Mesothelial cell of epicardium (in vitro differentiated cells): ENCODE measurements around the gene GOLGA6C. TPM values are rescaled to one million over a fixed set of nuclear protein-coding genes. Genes with fewer than 3 reads are reported as not detected.
"Not testable (repeated sequence)": the region's sequence is repeated elsewhere in the genome, so short reads cannot be mapped to it uniquely, and the experiment has no call there.

ENCODE experiments used
- DNase-seq, 2 experiments: peaks; one replicate each; pipeline ENCODE4 v3.0.0; 2021; ENCODE audit warnings: low spot score in 2 of 2; ENCODE audit not compliant: unreplicated experiment in 2 of 2
- H3K27ac Mint-ChIP-seq: 2 replicates; pipeline ENCODE4 v1.8.0; 2021; ENCODE audit warnings: mixed read lengths
- H3K27me3 Mint-ChIP-seq: 2 replicates; pipeline ENCODE4 v1.8.0; 2021; ENCODE audit warnings: low read depth, mixed read lengths
- H3K36me3 Mint-ChIP-seq: 2 replicates; pipeline ENCODE4 v1.8.0; 2021; ENCODE audit warnings: mixed read lengths
- H3K4me1 Mint-ChIP-seq: 2 replicates; pipeline ENCODE4 v1.8.0; 2021; ENCODE audit warnings: mixed read lengths
- H3K4me3 Mint-ChIP-seq: 2 replicates; pipeline ENCODE4 v1.8.0; 2021; ENCODE audit warnings: mild to moderate bottlenecking, moderate library complexity, mixed read lengths
- H3K9me3 Mint-ChIP-seq: 2 replicates; pipeline ENCODE4 v1.8.0; 2021; ENCODE audit warnings: mixed read lengths
- total RNA-seq: library from RNA; stranded (reverse); gene quantifications from 3 replicates; pipeline ENCODE4 v1.2.1, GENCODE V29; 2021
- TF ChIP-seq, protein P1 (sequence below): fragments of 200-600 bp; sonication (generic); IDR thresholded peaks from one replicate; pipeline ENCODE4 v1.5.0; 2021; ENCODE audit warnings: antibody characterized with exemption; ENCODE audit not compliant: unreplicated experiment

Gene GOLGA6C
- total RNA-seq, 1 donor from 2014 or later, result 0.20 TPM

DNA sequence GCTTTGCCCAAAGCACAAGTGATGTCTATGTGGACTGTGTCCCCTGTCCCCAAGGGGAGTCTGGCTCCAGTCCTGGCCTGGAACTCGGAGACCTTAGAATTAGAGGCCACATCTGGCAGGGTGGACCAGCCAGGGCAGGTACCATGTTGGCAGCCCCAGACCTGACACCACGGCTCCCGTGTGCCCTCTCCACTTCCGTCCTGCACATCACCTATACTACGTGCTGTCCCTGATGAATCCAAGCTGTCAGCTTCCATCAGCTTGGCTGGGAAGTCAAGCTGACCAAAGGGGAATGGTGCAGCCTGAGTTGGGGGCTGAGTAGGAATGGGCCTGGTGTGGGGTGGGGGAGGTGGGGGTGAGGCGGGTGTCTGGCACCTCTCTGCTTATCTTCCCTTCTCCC lies 41.1 kb upstream of the GOLGA6C start:
- H3K4me1 Mint-ChIP-seq, result peaks cover 7% of the 10 kb centered on the region
- no peaks in the 10 kb centered on the region for H3K36me3 Mint-ChIP-seq
- no peaks in the 10 kb centered on the region for H3K9me3 Mint-ChIP-seq
- no peak for DNase-seq
- H3K4me3 Mint-ChIP-seq, result no peak overlapping the region
- no peak overlapping the region for H3K27ac Mint-ChIP-seq
- TF ChIP-seq, protein P1, sequence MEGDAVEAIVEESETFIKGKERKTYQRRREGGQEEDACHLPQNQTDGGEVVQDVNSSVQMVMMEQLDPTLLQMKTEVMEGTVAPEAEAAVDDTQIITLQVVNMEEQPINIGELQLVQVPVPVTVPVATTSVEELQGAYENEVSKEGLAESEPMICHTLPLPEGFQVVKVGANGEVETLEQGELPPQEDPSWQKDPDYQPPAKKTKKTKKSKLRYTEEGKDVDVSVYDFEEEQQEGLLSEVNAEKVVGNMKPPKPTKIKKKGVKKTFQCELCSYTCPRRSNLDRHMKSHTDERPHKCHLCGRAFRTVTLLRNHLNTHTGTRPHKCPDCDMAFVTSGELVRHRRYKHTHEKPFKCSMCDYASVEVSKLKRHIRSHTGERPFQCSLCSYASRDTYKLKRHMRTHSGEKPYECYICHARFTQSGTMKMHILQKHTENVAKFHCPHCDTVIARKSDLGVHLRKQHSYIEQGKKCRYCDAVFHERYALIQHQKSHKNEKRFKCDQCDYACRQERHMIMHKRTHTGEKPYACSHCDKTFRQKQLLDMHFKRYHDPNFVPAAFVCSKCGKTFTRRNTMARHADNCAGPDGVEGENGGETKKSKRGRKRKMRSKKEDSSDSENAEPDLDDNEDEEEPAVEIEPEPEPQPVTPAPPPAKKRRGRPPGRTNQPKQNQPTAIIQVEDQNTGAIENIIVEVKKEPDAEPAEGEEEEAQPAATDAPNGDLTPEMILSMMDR, result no peak
- H3K27me3 Mint-ChIP-seq, result no peaks in the 10 kb centered on the region

DNA sequence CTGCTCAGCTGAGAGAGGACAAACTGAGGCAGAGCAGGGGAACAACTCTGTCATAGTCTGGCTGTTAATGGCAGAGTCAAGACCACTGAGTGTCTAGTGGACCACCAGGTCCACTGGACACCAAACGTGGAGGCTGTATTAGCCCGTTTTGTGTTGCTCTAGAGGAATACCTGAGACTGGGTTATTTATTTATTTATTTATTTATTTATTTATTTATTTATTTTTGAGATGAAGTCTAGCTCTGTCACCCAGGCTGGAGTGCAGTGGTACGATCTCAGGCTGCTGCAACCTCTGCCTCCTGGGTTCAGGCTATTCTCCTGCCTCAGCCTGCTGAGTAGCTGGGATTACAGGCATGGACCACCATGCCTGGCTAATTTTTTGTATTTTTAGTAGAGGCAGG lies 40.6 kb upstream of the GOLGA6C start:
- H3K36me3 Mint-ChIP-seq, DNase-seq, H3K9me3 Mint-ChIP-seq, H3K27me3 Mint-ChIP-seq, H3K27ac Mint-ChIP-seq, H3K4me3 Mint-ChIP-seq, H3K4me1 Mint-ChIP-seq: not testable (repeated sequence)

DNA sequence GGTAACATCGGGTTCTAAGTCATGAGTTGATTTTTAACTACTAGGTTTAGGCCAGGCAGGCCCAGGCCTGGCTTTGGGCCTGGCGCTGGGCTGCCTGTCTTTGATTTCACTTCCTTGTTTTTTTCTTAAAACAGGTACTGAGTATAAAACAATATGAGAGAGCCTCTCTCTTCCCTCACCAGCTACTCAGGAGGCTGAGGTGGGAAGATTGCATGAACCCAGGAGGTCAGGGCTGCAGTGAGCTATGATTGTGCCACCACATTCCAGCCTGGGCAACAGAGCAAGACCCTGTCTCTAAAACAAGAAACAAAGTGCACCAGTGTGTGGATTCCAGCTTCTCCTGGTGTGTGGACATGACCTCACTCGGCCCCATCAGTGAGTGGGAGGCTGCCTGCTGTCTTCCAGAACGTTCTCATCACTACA lies 38.6 kb upstream of the GOLGA6C start:
- DNase-seq, result not testable (repeated sequence)

DNA sequence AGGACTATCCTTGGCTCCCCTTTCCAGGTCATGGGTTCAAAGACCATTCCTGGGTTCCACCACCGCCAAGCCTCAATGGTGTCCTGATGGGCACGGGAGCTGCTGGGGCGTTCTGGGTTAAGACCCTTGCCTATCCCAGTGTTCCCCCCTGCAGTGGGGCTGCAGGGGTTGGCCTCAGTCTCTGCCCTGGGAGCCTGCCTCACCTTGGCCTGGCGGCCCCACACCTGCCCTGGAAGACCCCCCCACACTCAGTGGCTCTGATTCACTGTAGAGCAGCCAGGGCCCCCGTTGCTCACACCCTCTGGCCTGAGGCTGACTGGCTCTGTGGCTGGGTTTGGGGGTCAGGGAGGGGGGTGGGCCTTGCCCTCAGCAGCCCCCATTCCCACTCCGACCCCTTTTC lies 34.4 kb upstream of the GOLGA6C start:
- H3K9me3 Mint-ChIP-seq, result no peaks in the 10 kb centered on the region
- no peaks in the 10 kb centered on the region for H3K36me3 Mint-ChIP-seq
- peaks cover 4% of the 10 kb centered on the region for H3K4me1 Mint-ChIP-seq
- no peak for DNase-seq
- no peak overlapping the region for H3K4me3 Mint-ChIP-seq
- peaks cover 9% of the 10 kb centered on the region for H3K27me3 Mint-ChIP-seq
- TF ChIP-seq, protein P1, result no peak
- no peak overlapping the region for H3K27ac Mint-ChIP-seq

More for the DNA sequence above, 38.6 kb upstream of the GOLGA6C start:
- H3K36me3 Mint-ChIP-seq, H3K9me3 Mint-ChIP-seq, H3K27me3 Mint-ChIP-seq, H3K27ac Mint-ChIP-seq, H3K4me3 Mint-ChIP-seq, H3K4me1 Mint-ChIP-seq: not testable (repeated sequence)

DNA sequence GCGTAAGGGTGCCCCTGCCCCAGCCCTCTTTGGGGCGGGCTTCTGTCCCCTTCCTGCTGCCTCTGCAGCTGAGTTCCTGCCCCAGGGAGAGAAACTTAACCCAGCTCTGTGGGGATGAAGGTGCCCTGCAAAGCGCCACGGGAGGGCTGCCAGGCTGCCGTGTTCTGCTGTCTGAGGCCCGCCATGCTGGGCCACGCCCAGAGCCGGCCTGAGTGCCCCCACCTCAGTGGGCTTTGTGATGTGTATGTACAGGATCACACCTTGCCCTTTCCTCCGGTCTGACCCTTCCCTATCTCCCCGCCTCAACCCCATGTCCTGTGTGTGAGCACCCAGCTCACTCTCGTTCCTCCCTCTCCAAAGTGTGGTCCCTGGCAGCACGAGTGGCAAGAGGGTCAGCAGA lies 33.9 kb upstream of the GOLGA6C start:
- Mint-ChIP-seq H3K27me3 (peaks cover 9% of the 10 kb centered on the region), H3K36me3 (no peaks in the 10 kb centered on the region), H3K4me3 (no peak overlapping the region), H3K4me1 (peaks cover 2% of the 10 kb centered on the region), H3K9me3 (no peaks in the 10 kb centered on the region), H3K27ac (no peak overlapping the region)
- TF ChIP-seq, protein P1, result no peak
- no peak for DNase-seq

DNA sequence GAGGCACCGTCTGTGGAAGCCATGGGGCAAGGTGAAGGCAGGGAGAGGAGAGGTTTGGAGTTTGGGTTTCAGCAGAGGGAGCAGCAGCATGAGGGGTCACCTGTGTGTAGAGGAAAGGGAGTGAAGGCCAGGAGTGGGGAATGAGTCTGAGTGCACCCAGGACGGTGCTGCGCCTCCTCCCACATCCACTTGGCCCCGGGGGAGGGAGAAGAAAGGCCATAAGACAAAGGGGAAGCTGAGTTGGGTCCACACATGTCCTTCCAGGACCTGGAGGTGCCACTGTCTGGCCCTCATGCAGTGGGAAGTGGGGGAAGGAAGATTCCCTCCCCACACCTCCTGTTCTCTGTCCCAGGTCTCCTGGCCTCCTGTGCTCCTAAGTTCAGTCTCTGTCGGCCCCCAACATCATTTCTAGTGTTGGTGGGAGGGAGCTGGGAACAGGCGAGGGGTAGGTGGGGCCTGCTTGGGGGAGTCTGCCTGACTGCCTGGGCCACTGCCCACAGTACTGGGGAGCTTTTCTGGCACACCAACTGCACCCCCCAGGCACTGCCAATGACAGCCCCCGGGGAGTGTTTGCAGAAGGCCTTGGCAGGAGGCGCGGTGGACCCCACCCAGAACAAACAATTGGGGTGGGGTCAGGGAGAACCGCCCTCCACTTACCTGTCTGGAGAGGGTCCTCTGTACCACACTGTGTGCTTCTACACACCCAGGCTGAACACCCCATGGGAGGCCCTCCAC lies 32.9 kb upstream of the GOLGA6C start:
- not testable (repeated sequence) for H3K4me3 Mint-ChIP-seq, H3K9me3 Mint-ChIP-seq, DNase-seq, H3K27ac Mint-ChIP-seq, H3K36me3 Mint-ChIP-seq, H3K4me1 Mint-ChIP-seq, H3K27me3 Mint-ChIP-seq

DNA sequence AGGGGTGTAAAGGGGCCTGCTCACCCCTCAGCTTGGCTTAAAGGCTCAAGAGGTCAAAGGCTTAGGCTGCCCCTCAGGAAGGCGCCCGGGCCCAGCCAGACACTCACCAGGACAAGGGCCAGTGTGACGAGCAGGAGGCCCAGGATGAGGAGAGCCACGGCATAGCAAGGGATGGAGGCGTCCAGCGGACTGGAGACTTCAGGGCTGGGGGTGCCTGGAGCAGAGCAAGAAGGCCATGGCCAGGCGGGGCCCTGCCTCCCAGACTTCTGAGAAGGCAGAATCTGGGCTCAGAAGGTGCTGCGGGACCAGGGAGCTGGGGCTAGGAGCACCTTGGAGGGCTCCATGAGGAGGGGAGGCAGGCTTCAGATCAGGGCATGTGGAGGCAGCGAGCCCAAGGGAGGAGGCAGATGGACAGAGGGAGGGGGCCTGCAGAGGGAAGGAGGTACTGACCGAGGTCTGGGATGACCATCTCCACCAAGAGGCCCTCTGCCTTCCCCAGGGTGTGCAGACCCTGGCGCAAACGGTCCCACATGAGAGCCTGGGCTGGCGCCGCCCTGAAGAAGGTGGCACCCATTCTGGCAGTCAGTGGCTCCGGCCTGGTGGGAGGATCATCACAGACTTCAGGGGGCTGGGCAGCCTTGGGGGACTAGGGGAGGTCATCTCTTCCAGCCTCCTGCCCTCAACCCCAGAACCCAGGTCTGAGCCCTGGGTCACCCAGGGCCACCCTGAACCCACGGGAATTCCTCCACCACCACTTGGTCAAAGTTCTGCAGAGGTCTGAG lies 32.0 kb upstream of the GOLGA6C start:
- Mint-ChIP-seq H3K9me3 (no peaks in the 10 kb centered on the region), H3K27ac (no peak overlapping the region)
- DNase-seq, result no peak

DNA sequence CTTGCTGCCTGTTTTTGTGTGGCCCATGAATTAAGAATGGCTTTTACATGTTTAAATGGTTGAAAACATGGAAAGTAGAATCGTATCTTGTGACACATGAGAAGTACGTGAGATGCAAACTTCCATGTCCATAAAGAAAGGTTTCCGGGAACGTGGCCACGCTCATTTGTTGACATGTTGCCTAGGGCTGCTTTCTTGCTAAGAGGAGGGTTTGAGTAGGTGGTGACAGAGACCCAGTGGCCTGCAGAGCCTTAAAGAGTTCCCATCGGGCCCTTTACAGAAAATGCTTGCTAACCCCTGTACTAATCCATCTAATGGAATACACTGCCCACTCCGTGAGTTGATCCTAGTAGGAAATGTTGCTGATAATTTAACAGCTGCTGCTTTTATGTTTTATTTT lies 31.0 kb upstream of the GOLGA6C start:
- not testable (repeated sequence) for H3K27ac Mint-ChIP-seq, H3K9me3 Mint-ChIP-seq, H3K36me3 Mint-ChIP-seq, DNase-seq, H3K4me3 Mint-ChIP-seq, H3K4me1 Mint-ChIP-seq
- peaks cover 11% of the 10 kb centered on the region for H3K27me3 Mint-ChIP-seq

More for the DNA sequence above, 32.0 kb upstream of the GOLGA6C start:
- Mint-ChIP-seq H3K36me3 (no peaks in the 10 kb centered on the region), H3K4me1 (no peaks in the 10 kb centered on the region), H3K27me3 (peaks cover 9% of the 10 kb centered on the region), H3K4me3 (no peak overlapping the region)
- TF ChIP-seq, protein P1, result no peak
